Measurements from ENCODE around the gene IL17RD. TPM values are rescaled to one million over a fixed set of nuclear protein-coding genes. Genes with fewer than 3 reads are reported as not detected.

The IL17RD gene
- total and polyA plus RNA-seq, 2 of the 13 experiments (the other 11 are each of a cell fraction or from before 2014, with no cell fraction given) = 0.28 to 0.31 TPM

- 0 out of 2 replicates have a peak, but pooled peaks have one; percentile 41 for TF ChIP-seq BORCS8-MEF2B (CRISPR knock-in tag; IDR thresholded peaks at IDR 0.05)
- TF ChIP-seq SP1 (IDR thresholded peaks at IDR 0.05) = no peak
- TF ChIP-seq SP1 (CRISPR knock-in tag; IDR thresholded peaks at IDR 0.05) = peak; percentile 51
- no peak for TF ChIP-seq ZNF660 (CRISPR knock-in tag; IDR thresholded peaks at IDR 0.05; ENCODE audit: borderline replicate concordance, low read depth)
- no peak for TF ChIP-seq KLF9 (CRISPR knock-in tag; IDR thresholded peaks at IDR 0.05; ENCODE audit: low read depth)
- TF ChIP-seq MATR3 (CRISPR knock-in tag; IDR thresholded peaks at IDR 0.05) = no peak
- TF ChIP-seq DNMT3B (CRISPR knock-in tag; conservative IDR thresholded peaks at IDR 0.05) = no peak
- no peak for TF ChIP-seq DR1 (CRISPR knock-in tag; IDR thresholded peaks at IDR 0.05)
- TF ChIP-seq TBL1XR1 (IDR thresholded peaks at IDR 0.05; ENCODE audit: borderline replicate concordance, low read length, partially characterized antibody) = no peak
- TF ChIP-seq SP140L (CRISPR knock-in tag; IDR thresholded peaks at IDR 0.05; ENCODE audit: borderline replicate concordance) = no peak
- no peak for TF ChIP-seq SNAPC2 (CRISPR knock-in tag; IDR thresholded peaks at IDR 0.05)
- TF ChIP-seq, protein P1, sequence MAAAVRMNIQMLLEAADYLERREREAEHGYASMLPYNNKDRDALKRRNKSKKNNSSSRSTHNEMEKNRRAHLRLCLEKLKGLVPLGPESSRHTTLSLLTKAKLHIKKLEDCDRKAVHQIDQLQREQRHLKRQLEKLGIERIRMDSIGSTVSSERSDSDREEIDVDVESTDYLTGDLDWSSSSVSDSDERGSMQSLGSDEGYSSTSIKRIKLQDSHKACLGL (CRISPR knock-in tag; IDR thresholded peaks at IDR 0.05) = peak; percentile 30; the same call in 1 of the 2 replicates
- no peak for TF ChIP-seq MEIS1 (CRISPR knock-in tag; IDR thresholded peaks at IDR 0.05; ENCODE audit: borderline replicate concordance)
- TF ChIP-seq IRF2 (CRISPR knock-in tag; IDR thresholded peaks at IDR 0.05) = no peak
- TF ChIP-seq CBFB (CRISPR knock-in tag; IDR thresholded peaks at IDR 0.05) = no peak
- no peak for TF ChIP-seq NR1H2 (CRISPR knock-in tag; IDR thresholded peaks at IDR 0.05; ENCODE audit: borderline replicate concordance, low read depth)
- TF ChIP-seq ZNF678 (CRISPR knock-in tag; IDR thresholded peaks at IDR 0.05) = no peak
- TF ChIP-seq STAT6 (CRISPR knock-in tag; IDR thresholded peaks at IDR 0.05; ENCODE audit: borderline replicate concordance) = no peak
- no peak for TF ChIP-seq ZNF33B (CRISPR knock-in tag; IDR thresholded peaks at IDR 0.05)
- no peak for TF ChIP-seq RFX5 (IDR thresholded peaks at IDR 0.05; ENCODE audit: low read depth, low read length)
- no peak for TF ChIP-seq ZZZ3 (CRISPR knock-in tag; IDR thresholded peaks at IDR 0.05; ENCODE audit: borderline replicate concordance)
- no peak for TF ChIP-seq ATRX (CRISPR knock-in tag; IDR thresholded peaks at IDR 0.05; ENCODE audit: borderline replicate concordance)
- TF ChIP-seq, protein P2, sequence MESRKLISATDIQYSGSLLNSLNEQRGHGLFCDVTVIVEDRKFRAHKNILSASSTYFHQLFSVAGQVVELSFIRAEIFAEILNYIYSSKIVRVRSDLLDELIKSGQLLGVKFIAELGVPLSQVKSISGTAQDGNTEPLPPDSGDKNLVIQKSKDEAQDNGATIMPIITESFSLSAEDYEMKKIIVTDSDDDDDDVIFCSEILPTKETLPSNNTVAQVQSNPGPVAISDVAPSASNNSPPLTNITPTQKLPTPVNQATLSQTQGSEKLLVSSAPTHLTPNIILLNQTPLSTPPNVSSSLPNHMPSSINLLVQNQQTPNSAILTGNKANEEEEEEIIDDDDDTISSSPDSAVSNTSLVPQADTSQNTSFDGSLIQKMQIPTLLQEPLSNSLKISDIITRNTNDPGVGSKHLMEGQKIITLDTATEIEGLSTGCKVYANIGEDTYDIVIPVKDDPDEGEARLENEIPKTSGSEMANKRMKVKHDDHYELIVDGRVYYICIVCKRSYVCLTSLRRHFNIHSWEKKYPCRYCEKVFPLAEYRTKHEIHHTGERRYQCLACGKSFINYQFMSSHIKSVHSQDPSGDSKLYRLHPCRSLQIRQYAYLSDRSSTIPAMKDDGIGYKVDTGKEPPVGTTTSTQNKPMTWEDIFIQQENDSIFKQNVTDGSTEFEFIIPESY (CRISPR knock-in tag; IDR thresholded peaks at IDR 0.05) = no peak
Measured at GRCh38 chr3:57164657-57165573, at the start of gene IL17RD (continued).

Data from HepG2 (cell line).